HG03558 (cell line): ENCODE results near the gene TPCN2.

Experiments
- ATAC-seq: cut with Tn5 transposase; IDR thresholded peaks from one replicate; pipeline ENCODE4 v1.9.1; 2021; ENCODE audit warnings: moderate number of reproducible peaks; ENCODE audit not compliant: unreplicated experiment; ENCODE audit errors: extremely low read depth

The TPCN2 gene

GRCh38 chr11:69173331-69173730 lies 124.6 kb downstream of the TPCN2 start:
- ATAC-seq, result no peak

DNA sequence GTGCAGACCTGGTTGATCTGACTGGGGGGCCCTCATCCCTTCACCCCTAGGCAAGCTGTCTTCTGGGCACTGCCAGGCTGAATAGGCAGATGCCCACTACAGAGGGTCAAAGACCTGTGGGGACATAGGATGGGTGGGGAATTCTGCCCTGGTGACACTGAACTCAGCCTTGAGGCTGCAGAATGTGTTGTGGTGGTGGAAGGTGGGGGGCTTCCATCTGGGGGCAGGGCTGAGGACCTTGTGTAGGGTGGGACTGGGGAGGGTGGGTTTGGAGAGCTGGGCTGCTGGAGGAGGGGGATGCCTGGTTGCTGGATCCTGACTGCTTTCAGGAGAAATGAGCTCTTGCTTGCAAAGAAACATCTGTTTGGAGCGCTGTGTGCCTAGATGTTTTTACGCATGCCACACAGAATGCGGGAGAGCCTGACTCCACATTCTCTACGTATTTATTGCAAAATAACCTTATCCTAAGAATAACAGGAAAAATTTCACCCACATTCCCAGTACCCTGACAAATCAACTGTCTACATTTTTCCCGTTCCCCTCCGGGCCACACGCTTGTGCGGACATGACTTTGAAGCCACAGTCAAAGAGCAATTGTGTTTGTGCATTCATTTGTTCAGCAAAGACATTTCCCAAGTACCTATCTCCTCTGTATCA lies 125.3 kb downstream of the TPCN2 start:
- ATAC-seq, result no peak

- no peak for ATAC-seq
Observed at GRCh38 chr11:69174841-69175240, 126.1 kb downstream of the TPCN2 start.

DNA sequence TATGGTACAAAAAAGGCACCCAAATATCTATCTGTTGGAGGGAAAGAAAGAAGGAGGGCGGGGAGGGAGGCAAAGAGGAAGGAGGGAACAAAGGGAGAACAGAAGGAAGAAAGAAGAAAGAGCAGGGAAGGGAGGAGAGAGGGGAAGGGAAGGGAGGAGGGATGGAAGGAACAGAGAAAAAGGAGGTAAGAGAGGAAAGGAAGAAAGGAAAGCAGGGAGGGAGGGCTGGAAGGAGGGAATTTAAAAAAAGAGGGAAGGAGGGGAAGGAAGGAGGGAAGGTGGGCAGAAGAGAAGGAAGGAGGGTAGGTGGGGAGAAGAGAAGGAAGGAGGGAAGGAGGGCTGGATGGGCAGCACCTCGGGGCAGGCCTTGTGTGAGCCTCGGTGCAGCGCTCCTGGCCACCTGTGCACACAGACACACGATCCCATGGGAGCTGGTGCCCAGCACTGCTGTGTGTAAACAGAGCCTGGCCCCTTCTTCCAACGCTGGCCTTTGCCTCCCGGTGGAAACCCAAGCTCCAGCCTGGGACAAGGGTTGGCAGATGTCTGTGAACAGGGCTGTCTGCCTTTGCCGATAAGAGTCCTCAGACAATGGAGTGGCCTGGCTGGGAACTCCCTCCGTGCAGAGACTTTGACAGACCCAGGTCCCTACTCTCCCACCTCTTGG lies 130.2 kb downstream of the TPCN2 start:
- no peak for ATAC-seq

GRCh38 chr11:69180226-69180625 lies 131.5 kb downstream of the TPCN2 start:
- no peak for ATAC-seq

DNA sequence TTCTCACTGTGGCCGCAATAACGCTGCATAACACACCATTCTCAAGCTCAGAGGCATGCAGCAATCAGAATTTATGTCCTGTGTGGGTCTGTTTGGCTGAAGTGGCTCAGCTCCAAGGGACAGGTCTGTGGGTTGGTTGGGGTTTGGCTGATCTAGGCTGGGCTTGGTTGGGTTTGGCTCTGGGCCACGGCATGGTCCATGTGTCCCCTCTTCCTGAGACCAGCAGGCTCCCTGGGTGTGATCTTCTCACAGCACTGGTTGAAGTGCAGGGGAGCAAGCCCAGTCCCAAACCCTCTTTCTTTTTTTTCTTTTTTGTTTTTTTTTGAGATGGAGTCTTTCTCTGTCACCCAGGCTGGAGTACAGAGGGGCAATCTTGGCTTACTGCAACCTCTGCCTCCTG lies 132.0 kb downstream of the TPCN2 start:
- ATAC-seq, result no peak

- ATAC-seq, result no peak
Observed at GRCh38 chr11:69183613-69184012, 134.9 kb downstream of the TPCN2 start.
